ENCODE data around the gene VAMP3.

Gene VAMP3

GRCh38 chr1:7811476-7811875 is 40.4 kb downstream of the VAMP3 start:
- H3K9me3 ChIP-seq (ENCODE audit: control insufficient read depth, low read length): peaks cover 14% of the 10 kb centered on the region
- no peaks in the 10 kb centered on the region for H3K4me1 ChIP-seq (ENCODE audit: control insufficient read depth, insufficient read depth, low read length, poor library complexity, severe bottlenecking)
- no peak overlapping the region for H3K4me3 ChIP-seq (ENCODE audit: extremely low read depth, insufficient read depth, low read length, poor library complexity, severe bottlenecking)
- no peak overlapping the region for H3K27ac ChIP-seq (ENCODE audit: low read depth, low read length, severe bottlenecking)
- peaks cover 12% of the 10 kb centered on the region for H3K36me3 ChIP-seq (ENCODE audit: control insufficient read depth, insufficient read depth, low read length)
- WGBS, 2 experiments (ENCODE audit: insufficient coverage in 2 of 2): 92 to 98% methylated on average over 4 to 5 of the region's 6 CpGs

- Histone ChIP-seq H3K27ac (ENCODE audit: low read depth, low read length, severe bottlenecking) (no peak overlapping the region), H3K4me3 (ENCODE audit: extremely low read depth, insufficient read depth, low read length, poor library complexity, severe bottlenecking) (no peak overlapping the region), H3K4me1 (ENCODE audit: control insufficient read depth, insufficient read depth, low read length, poor library complexity, severe bottlenecking) (no peaks in the 10 kb centered on the region), H3K9me3 (ENCODE audit: control insufficient read depth, low read length) (peaks cover 14% of the 10 kb centered on the region), H3K36me3 (ENCODE audit: control insufficient read depth, insufficient read depth, low read length) (peaks cover 12% of the 10 kb centered on the region)
- 60 to 76% methylated on average over 3 of the region's 3 CpGs for WGBS, 2 experiments (ENCODE audit: insufficient coverage in 2 of 2)
These were observed 42.7 kb downstream of the VAMP3 start for GRCh38 chr1:7813677-7814373.

- no peaks in the 10 kb centered on the region for H3K36me3 ChIP-seq (ENCODE audit: control insufficient read depth, insufficient read depth, low read length)
These were observed 50.2 kb downstream of the VAMP3 start for GRCh38 chr1:7821282-7821681.

GRCh38 chr1:7824701-7825100 is 53.6 kb downstream of the VAMP3 start:
- H3K36me3 ChIP-seq (ENCODE audit: control insufficient read depth, insufficient read depth, low read length): no peaks in the 10 kb centered on the region
- H3K27ac ChIP-seq (ENCODE audit: low read depth, low read length, severe bottlenecking): no peak overlapping the region
- H3K9me3 ChIP-seq (ENCODE audit: control insufficient read depth, low read length): no peaks in the 10 kb centered on the region
- H3K4me3 ChIP-seq (ENCODE audit: extremely low read depth, insufficient read depth, low read length, poor library complexity, severe bottlenecking): no peak overlapping the region
- no peaks in the 10 kb centered on the region for H3K4me1 ChIP-seq (ENCODE audit: control insufficient read depth, insufficient read depth, low read length, poor library complexity, severe bottlenecking)
- WGBS, 2 experiments (ENCODE audit: insufficient coverage in 2 of 2): 90 to 93% methylated on average over 5 of the region's 8 CpGs

More at GRCh38 chr1:7821282-7821681, 50.2 kb downstream of the VAMP3 start:
- Histone ChIP-seq H3K4me3 (ENCODE audit: extremely low read depth, insufficient read depth, low read length, poor library complexity, severe bottlenecking) (no peak overlapping the region), H3K4me1 (ENCODE audit: control insufficient read depth, insufficient read depth, low read length, poor library complexity, severe bottlenecking) (no peaks in the 10 kb centered on the region), H3K9me3 (ENCODE audit: control insufficient read depth, low read length) (no peaks in the 10 kb centered on the region), H3K27ac (ENCODE audit: low read depth, low read length, severe bottlenecking) (no peak overlapping the region)
- WGBS, 2 experiments (ENCODE audit: insufficient coverage in 2 of 2): 83 to 100% methylated on average over 1 of the region's 3 CpGs

- H3K4me3 ChIP-seq (ENCODE audit: extremely low read depth, insufficient read depth, low read length, poor library complexity, severe bottlenecking): no peak overlapping the region
- no peak overlapping the region for H3K27ac ChIP-seq (ENCODE audit: low read depth, low read length, severe bottlenecking)
- no peaks in the 10 kb centered on the region for H3K4me1 ChIP-seq (ENCODE audit: control insufficient read depth, insufficient read depth, low read length, poor library complexity, severe bottlenecking)
- H3K9me3 ChIP-seq (ENCODE audit: control insufficient read depth, low read length): no peaks in the 10 kb centered on the region
- no CpG with 5 or more reads among the region's 7 CpGs for WGBS, 2 experiments (ENCODE audit: insufficient coverage in 2 of 2)
- no peaks in the 10 kb centered on the region for H3K36me3 ChIP-seq (ENCODE audit: control insufficient read depth, insufficient read depth, low read length)
These were observed 55.3 kb downstream of the VAMP3 start for GRCh38 chr1:7826363-7826762.

- Histone ChIP-seq H3K4me1 (ENCODE audit: control insufficient read depth, insufficient read depth, low read length, poor library complexity, severe bottlenecking) (no peaks in the 10 kb centered on the region), H3K4me3 (ENCODE audit: extremely low read depth, insufficient read depth, low read length, poor library complexity, severe bottlenecking) (no peak overlapping the region)
- 93% methylated on average over 28 to 36 of the region's 39 CpGs for WGBS, 2 experiments (ENCODE audit: insufficient coverage in 2 of 2)
These were observed 56.2 kb downstream of the VAMP3 start for GRCh38 chr1:7827126-7827955.

More at GRCh38 chr1:7827126-7827955, 56.2 kb downstream of the VAMP3 start:
- Histone ChIP-seq H3K9me3 (ENCODE audit: control insufficient read depth, low read length) (no peaks in the 10 kb centered on the region), H3K36me3 (ENCODE audit: control insufficient read depth, insufficient read depth, low read length) (no peaks in the 10 kb centered on the region), H3K27ac (ENCODE audit: low read depth, low read length, severe bottlenecking) (no peak overlapping the region)
